B cell (primary cell): ENCODE data around the gene UBR1. TPM values are rescaled to one million over a fixed set of nuclear protein-coding genes. Genes with fewer than 3 reads are reported as not detected.

Experiments used
- ATAC-seq: fragments of 200-7000 bp; cut with Tn5 transposase; one replicate; pipeline ENCODE4 v1.10.0; 2021; ENCODE audit warnings: low read depth, mild to moderate bottlenecking, moderate number of reproducible peaks, moderate library complexity
- CTCF ChIA-PET: fragments of 350-600 bp; sonication (Branson Sonifier 250); formaldehyde crosslinking; loops from one replicate; lab custom pipeline; 2021; ENCODE audit warnings: antibody characterized with exemption, inconsistent platforms; lab: Charles Lee
- POLR2A ChIA-PET: fragments of 350-600 bp; sonication (Branson Sonifier 250); formaldehyde crosslinking; loops from one replicate; lab custom pipeline; 2021; ENCODE audit warnings: antibody characterized with exemption; lab: Charles Lee
- DNase-seq: peaks from one replicate; pipeline ENCODE4 v3.0.0; 2013
- H2AFZ ChIP-seq: 2 replicates; pipeline ENCODE4 v1.6.1; 2012; ENCODE audit warnings: mild to moderate bottlenecking, low read depth, low read length; ENCODE audit not compliant: insufficient read depth, poor library complexity, severe bottlenecking
- H3K27ac ChIP-seq, 2 donors: 1 replicate in 1 of 2; 2 replicates in 1 of 2; pipeline ENCODE4 v1.5.1; 2012 to 2013; ENCODE audit warnings: low read length in 2 of 2, mild to moderate bottlenecking in 2 of 2, moderate library complexity in 1 of 2
- H3K27me3 ChIP-seq, 4 experiments: fragments of 200-600 bp in 1 of 4; sonication (generic) in 1 of 4; replicated peaks in 1 of 4; 1 replicate in 2 of 4; 2 replicates in 2 of 4; pipeline versions ENCODE4 v1.6.1 to v1.7.0; 2013 to 2016; ENCODE audit warnings: low read length in 3 of 4, mild to moderate bottlenecking in 2 of 4, mixed read lengths in 1 of 4, moderate library complexity in 1 of 4; ENCODE audit not compliant: insufficient read depth in 4 of 4, control insufficient read depth in 3 of 4; ENCODE audit errors: control extremely low read depth in 1 of 4
- H3K36me3 ChIP-seq, 2 experiments: replicated peaks in 1 of 2; 1 replicate in 1 of 2; 2 replicates in 1 of 2; pipeline versions ENCODE4 v1.6.1 to v1.7.1; 2013; ENCODE audit warnings: low read length in 1 of 2; ENCODE audit not compliant: insufficient read depth in 2 of 2, control insufficient read depth in 1 of 2; ENCODE audit errors: control extremely low read depth in 1 of 2, extremely low read depth in 1 of 2
- H3K4me1 ChIP-seq, 2 donors: fragments of 200-600 bp in 1 of 2; sonication (generic) in 1 of 2; 1 replicate in 1 of 2; 2 replicates in 1 of 2; pipeline versions ENCODE4 v1.5.1 to v1.6.1; 2013 to 2017; ENCODE audit warnings: low read length in 2 of 2; ENCODE audit not compliant: control insufficient read depth in 2 of 2, insufficient read depth in 2 of 2
- H3K4me2 ChIP-seq: replicated peaks from 2 replicates; pipeline ENCODE3; 2012; ENCODE audit warnings: mild to moderate bottlenecking, low read depth, low read length; ENCODE audit not compliant: poor library complexity, severe bottlenecking
- H3K4me3 ChIP-seq, 5 experiments: fragments of 200-600 bp in 1 of 5; sonication (generic) in 1 of 5; 1 replicate in 3 of 5; 2 replicates in 2 of 5; pipeline versions ENCODE4 v1.5.1 to v1.7.0; 2011 to 2016; ENCODE audit warnings: low read length in 4 of 5, mild to moderate bottlenecking in 4 of 5, low read depth in 2 of 5, control low read depth in 1 of 5, moderate library complexity in 1 of 5; ENCODE audit not compliant: insufficient read depth in 1 of 5; ENCODE audit errors: control extremely low read depth in 1 of 5, extremely low read depth in 1 of 5
- H3K79me2 ChIP-seq: fragments of 200-600 bp; sonication (generic); one replicate; pipeline ENCODE4 v1.6.0; 2016; ENCODE audit warnings: low read length; ENCODE audit not compliant: control insufficient read depth, insufficient read depth
- H3K9ac ChIP-seq: fragments of 200-600 bp; sonication (generic); 2 replicates; pipeline ENCODE4 v1.6.1; 2017; ENCODE audit warnings: mild to moderate bottlenecking, low read length, moderate library complexity
- H3K9me3 ChIP-seq, 3 donors: one replicate each; pipeline versions ENCODE4 v1.6.1 to v1.7.1; 2013; ENCODE audit warnings: low read length in 2 of 3; ENCODE audit not compliant: control insufficient read depth in 2 of 3, insufficient read depth in 1 of 3; ENCODE audit errors: control extremely low read depth in 1 of 3
- H4K20me1 ChIP-seq: 2 replicates; pipeline ENCODE4 v1.6.0; 2012; ENCODE audit warnings: mild to moderate bottlenecking, low read length; ENCODE audit not compliant: insufficient read depth, control insufficient read depth, poor library complexity, severe bottlenecking
- H3K27ac Mint-ChIP-seq: one replicate; pipeline ENCODE4 v1.8.0; 2021; ENCODE audit warnings: mixed read lengths
- H3K27me3 Mint-ChIP-seq: one replicate; pipeline ENCODE4 v1.8.0; 2021; ENCODE audit warnings: mixed read lengths
- H3K4me1 Mint-ChIP-seq: one replicate; pipeline ENCODE4 v1.8.0; 2021; ENCODE audit warnings: mixed read lengths
- H3K4me3 Mint-ChIP-seq: one replicate; pipeline ENCODE4 v1.8.0; 2021; ENCODE audit warnings: mixed read lengths
- H3K9me3 Mint-ChIP-seq: one replicate; pipeline ENCODE4 v1.8.0; 2022; ENCODE audit warnings: mixed read lengths; ENCODE audit not compliant: insufficient read depth
- EZH2 ChIP-seq: IDR thresholded peaks from 2 replicates; pipeline ENCODE4 v1.6.1; 2012; ENCODE audit warnings: borderline replicate concordance, low read depth, mild to moderate bottlenecking, moderate library complexity, low read length; ENCODE audit not compliant: insufficient read depth, poor library complexity, severe bottlenecking
- WGBS: methylation state at CpG from one replicate; pipeline ENCODE4 v1.1.5; 2013; ENCODE audit warnings: missing lambda C conversion rate; ENCODE audit not compliant: insufficient coverage; 5-methylcytosine and 5-hydroxymethylcytosine counted together
- intact Hi-C: fragments of 100-400 bp; cut with micrococcal nuclease; formaldehyde crosslinking; loops from one replicate; pipeline ENCODE4 v1.10.0; 2022
- polyA plus RNA-seq: library from polyadenylated mRNA; depleted of rRNA; stranded (reverse); fragments of >200 nt; gene quantifications from 2 replicates; pipeline ENCODE4 v1.2.3, GENCODE V29; 2012
- total RNA-seq, 2 donors: library from RNA; stranded (reverse); fragments of 120-200 nt in 1 of 2; gene quantifications; 1 replicate in 1 of 2; 2 replicates in 1 of 2; pipeline versions ENCODE4 v1.2.3 to v1.2.4, GENCODE V29; 2013 to 2022
- TF ChIP-seq, protein P1 (sequence below): fragments of 200-600 bp; IDR thresholded peaks from one replicate; pipeline ENCODE4 v1.8.0; 2022; ENCODE audit warnings: antibody characterized with exemption, mild to moderate bottlenecking

The UBR1 gene
- total and polyA plus RNA-seq, 2 donors (not counting 1 experiment from before 2014, with no cell fraction given) = 9.7 to 66.7 TPM

DNA sequence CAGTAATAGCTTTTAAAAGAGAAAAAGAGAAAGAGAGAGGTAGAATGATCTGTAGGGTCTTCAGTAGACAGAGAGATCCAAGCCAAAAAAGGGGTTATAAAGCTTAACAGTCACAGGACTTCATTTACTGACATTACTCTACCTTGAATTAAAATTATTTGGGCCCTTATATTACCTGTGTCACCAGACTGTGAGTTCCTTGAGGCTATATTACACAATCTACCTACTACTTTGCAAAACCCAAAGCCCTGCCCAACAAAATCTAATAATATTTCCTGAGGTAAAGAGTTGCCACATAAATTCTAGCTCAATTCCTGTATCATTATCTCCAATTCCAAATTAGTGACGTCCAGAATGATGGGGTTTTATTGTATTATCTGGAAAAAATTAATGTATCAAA, 1.9 kb downstream of the UBR1 start:
- Histone ChIP-seq H4K20me1 (peaks cover 9% of the 10 kb centered on the region), H3K79me2 (peaks cover 75% of the 10 kb centered on the region), H3K4me2 (peak overlapping the region; percentile 80), H3K9me3 (no peaks in the 10 kb centered on the region), H3K27me3 (no peaks in the 10 kb centered on the region), H3K27ac (peak overlapping the region in 1 of 2 donors; percentile 36), H3K9ac (peak overlapping the region; percentile 7), H3K36me3 (peaks cover 8 to 15% of the 10 kb centered on the region in 2 experiments), H3K4me3 (no peak overlapping the region), H3K4me1 (peaks cover 21 to 22% of the 10 kb centered on the region in 2 donors), H2AFZ (no peak overlapping the region)
- no peak overlapping the region for H3K27ac Mint-ChIP-seq
- TF ChIP-seq EZH2 = no peak
- TF ChIP-seq, protein P1, sequence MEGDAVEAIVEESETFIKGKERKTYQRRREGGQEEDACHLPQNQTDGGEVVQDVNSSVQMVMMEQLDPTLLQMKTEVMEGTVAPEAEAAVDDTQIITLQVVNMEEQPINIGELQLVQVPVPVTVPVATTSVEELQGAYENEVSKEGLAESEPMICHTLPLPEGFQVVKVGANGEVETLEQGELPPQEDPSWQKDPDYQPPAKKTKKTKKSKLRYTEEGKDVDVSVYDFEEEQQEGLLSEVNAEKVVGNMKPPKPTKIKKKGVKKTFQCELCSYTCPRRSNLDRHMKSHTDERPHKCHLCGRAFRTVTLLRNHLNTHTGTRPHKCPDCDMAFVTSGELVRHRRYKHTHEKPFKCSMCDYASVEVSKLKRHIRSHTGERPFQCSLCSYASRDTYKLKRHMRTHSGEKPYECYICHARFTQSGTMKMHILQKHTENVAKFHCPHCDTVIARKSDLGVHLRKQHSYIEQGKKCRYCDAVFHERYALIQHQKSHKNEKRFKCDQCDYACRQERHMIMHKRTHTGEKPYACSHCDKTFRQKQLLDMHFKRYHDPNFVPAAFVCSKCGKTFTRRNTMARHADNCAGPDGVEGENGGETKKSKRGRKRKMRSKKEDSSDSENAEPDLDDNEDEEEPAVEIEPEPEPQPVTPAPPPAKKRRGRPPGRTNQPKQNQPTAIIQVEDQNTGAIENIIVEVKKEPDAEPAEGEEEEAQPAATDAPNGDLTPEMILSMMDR = no peak
- peaks cover 56% of the 10 kb centered on the region for H3K4me1 Mint-ChIP-seq
- ChIA-PET POLR2A (interaction anchor here (0.6 kb wide), 1 partner anchor 33 kb away, joined by 3 read pairs; no protein-coding TSS in a partner anchor), CTCF (interaction anchor here (0.7 kb wide), 1 partner anchor 30 kb away, joined by 3 read pairs; no protein-coding TSS in a partner anchor)
- no peaks in the 10 kb centered on the region for H3K9me3 Mint-ChIP-seq
- no peaks in the 10 kb centered on the region for H3K27me3 Mint-ChIP-seq
- no peak overlapping the region for H3K4me3 Mint-ChIP-seq
- ATAC-seq = no peak
- DNase-seq = no peak
- intact Hi-C loops = no loop called here
- WGBS = no CpG with 5 or more reads among the region's 1 CpG

GRCh38 chr15:43102187-43102586, 3.7 kb downstream of the UBR1 start:
- no peaks in the 10 kb centered on the region for H3K27me3 ChIP-seq
- no CpG with 5 or more reads among the region's 1 CpG for WGBS
- peaks cover 21 to 22% of the 10 kb centered on the region in 2 donors for H3K4me1 ChIP-seq
- CTCF ChIA-PET = no interaction called here
- H3K9ac ChIP-seq = no peak overlapping the region
- Mint-ChIP-seq H3K4me3 (no peak overlapping the region), H3K27ac (no peak overlapping the region), H3K27me3 (no peaks in the 10 kb centered on the region), H3K4me1 (peaks cover 63% of the 10 kb centered on the region), H3K9me3 (no peaks in the 10 kb centered on the region)
- H3K9me3 ChIP-seq = no peaks in the 10 kb centered on the region
- H4K20me1 ChIP-seq = peaks cover 9% of the 10 kb centered on the region
- H2AFZ ChIP-seq = no peak overlapping the region
- no peak overlapping the region for H3K4me3 ChIP-seq
- no peak for TF ChIP-seq EZH2
- TF ChIP-seq, protein P1 = no peak
- H3K79me2 ChIP-seq = peaks cover 92% of the 10 kb centered on the region
- H3K4me2 ChIP-seq = no peak overlapping the region
- ATAC-seq (no peak), DNase-seq (no peak)
- no peak overlapping the region for H3K27ac ChIP-seq
- POLR2A ChIA-PET = no interaction called here
- H3K36me3 ChIP-seq = peaks cover 8 to 15% of the 10 kb centered on the region in 2 experiments
- intact Hi-C loops = no loop called here
